HG03103 (cell line): Measurements from ENCODE around the gene ELFN1.

ENCODE experiments used
- ATAC-seq: cut with Tn5 transposase; IDR thresholded peaks from one replicate; pipeline ENCODE4 v1.9.1; 2021; ENCODE audit warnings: low read depth; ENCODE audit not compliant: unreplicated experiment

ELFN1 gene

DNA sequence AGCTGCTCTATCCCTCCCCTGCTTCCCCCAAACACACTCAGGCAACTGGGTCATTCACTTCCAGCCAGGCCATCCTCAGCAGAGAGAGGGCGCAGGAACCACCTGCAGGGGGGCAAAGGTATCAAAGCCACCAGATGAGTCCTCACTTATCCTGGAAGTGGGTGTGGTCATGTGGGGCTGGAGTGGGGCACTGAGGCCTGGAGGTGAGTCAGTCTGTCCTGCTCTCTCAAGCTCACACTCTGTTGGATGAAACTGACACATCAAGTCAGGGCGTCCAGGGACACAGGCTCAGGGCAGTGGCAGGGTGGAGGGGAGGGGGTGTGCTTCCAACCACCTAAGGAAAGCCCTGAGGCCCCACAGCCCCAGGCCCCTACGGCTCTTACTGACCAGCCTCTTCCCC is 8.0 kb upstream of the ELFN1 start:
- ATAC-seq, result no peak

DNA sequence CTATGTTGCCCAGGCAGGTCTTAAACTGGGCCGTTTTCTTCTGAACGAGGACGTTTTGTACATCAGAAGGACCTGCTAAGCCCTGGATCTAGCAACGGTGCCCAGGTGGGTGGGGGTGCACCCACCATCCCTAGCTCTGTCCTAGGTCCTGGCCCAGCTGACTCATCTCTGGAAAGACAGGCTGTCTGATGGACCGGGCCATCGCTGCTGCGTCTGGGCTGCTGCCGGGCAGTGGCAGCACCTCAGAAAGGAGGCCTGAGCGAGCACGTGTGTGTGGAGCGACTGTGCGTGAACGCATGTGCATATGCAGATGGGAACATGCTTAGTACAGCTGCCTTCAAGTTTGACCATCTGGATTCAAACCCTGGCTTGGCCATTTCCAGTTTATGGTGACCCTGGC is 7.3 kb upstream of the ELFN1 start:
- no peak for ATAC-seq

DNA sequence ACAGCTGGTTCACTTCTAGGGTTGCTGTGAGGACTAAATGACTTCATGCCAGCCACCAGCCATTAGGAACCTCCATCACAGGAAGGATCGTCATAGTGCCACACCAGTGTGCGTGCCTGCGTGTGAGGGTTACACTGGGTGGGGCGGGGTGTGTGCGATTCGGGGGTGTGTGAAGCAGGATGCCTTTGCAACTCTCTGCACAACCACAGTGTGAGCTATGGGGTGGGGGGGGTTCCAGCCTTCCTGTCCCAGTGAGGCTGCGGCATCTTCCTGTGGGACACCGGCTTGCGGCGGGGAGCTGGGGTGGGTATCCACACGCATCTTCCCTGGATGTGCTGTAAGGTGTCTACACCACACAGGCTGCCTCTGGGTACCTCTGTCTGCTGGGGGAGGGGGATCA is 6.9 kb upstream of the ELFN1 start:
- no peak for ATAC-seq

DNA sequence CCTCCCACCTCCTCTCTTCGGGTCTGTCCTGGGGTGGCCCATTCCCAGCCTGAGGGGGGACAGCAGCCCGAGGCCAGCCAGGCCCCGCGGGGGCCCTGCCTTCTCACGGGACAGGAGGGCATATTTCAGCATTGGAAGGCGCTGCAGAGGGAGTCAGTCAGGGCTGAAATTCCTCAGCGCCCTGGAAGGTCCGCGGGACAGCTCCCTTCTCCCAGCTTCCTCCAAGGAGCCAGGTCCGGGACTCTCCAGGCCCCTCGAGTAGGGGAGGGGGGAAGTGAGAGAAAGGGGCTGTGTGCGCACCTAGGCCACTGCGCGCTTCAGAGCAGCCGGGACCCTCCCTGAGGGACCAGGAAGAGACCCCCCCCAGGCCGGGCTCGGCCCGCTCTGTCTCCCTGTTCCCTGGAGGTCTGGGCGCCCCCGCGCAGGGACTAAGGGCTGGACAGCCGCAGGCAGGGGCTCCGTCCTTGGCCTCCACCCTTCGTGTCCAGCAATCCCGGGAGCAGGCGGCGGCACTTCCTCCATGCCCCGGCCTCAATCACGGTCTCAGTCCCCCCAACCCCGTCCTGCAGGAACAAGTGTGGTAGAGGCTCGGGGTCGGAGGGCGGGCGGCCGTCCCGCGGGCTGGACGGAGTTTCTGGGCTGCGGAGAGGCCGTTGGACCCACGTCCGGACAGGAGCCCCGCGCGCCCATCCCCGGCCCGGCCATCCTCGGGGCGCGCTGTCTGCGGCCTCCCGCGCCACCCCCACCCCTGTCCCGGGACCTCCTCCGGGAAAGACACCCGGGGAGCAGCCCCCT is 6.0 kb upstream of the ELFN1 start:
- ATAC-seq, result no peak

DNA sequence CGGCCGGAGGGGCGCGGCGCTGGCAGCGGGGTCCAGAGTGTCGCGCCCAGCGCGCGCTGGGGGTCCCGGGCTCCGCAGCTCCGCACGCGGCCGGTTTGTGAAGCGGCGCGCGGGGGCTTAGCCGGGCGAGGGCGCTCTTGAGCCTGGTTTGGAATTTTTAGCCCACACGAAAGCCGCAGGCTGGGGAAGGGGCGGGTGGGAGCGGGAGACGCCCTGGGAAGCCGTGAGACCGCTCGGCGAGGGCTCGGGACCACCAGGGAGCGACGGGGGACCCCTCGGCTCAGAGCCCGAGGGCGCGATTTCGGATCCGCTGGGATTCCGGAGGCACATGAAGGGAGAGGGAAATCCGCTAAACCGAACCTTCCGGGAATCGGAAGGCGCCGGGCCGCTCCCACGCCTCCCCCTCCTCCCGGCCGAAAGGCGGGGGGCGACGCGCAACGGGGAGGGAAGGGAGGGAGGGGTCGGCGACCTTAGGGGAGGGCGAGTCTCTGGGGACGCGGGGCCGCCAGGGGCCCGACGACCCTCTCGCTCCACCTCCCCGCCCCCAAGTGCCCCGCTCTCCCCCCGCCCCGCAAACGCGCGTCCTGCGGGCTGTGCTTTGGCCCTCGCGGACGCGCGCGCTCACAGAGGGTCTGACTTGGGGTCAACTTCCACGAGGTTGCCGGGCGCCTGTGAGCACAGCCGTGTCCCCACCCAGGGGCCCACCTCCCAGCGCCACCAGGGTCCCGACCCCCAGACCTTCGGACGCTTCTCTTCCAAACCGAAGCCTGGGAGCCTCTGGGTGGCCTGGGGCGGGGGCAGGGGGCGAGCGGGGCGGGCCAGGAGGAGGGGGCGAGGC is 5.1 kb upstream of the ELFN1 start:
- no peak for ATAC-seq

DNA sequence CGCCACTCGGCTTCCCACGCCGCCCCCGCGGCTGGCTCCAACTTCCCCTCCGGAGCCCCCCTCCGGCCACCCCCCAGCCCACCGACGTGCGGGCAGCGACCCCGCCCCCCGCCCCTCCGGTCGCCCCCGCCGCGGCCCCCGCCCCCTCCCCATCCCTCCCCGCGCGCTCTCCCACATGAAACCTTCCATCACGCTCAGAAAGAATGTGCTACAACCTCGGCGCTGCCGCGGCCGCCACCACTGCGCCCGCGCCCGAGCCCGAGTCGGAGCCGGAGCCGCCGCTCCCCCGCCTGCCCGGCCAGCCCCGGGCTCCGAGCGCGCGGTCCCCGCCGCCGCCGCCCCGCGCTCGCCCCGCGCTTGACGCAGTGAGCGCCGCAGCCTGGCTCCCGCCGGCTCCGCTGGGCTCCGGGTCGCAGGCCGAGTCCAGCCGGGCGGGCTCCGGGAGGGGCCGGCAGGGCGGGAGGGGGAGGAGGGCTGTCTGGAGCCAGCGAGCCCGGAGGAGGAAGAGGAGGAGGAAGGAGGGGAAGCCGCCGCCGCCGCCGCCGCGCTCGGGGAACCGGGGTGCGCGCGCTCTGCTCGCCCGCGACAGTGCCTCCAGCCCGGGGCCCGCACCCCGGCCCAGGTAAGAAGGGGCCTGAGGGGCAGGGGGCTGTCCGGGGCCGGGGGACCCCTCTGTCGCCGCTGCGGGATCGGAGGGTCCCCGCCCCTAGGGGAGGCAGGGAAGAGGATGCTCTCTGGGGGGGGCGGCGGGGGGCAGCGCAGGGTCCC is 4.3 kb upstream of the ELFN1 start:
- no peak for ATAC-seq

DNA sequence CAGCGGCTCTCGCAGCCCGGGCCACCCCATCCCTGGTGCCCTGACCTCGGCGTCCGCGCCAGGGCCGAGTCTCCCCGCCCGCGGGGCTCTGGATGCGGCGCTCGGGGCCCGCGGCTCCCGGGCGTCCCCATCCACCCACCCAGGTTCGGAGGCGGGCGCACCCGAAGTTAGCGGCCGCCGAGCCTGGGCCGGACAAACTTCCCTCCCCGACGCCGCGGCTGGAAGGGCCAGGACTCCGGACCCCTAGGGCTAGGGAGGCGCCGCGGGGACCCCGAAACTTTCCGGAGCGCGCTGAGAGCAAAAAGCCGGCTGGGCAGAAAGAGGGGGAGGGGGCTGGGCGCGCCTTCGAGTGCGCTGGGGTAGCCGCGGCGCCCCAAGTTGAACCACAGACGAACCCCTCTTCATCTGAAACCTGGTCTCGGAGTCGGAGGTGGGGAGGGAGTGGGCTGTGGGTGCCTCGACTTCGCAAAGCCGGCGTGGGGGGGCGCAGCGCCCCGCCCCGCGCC is 3.7 kb upstream of the ELFN1 start:
- no peak for ATAC-seq

DNA sequence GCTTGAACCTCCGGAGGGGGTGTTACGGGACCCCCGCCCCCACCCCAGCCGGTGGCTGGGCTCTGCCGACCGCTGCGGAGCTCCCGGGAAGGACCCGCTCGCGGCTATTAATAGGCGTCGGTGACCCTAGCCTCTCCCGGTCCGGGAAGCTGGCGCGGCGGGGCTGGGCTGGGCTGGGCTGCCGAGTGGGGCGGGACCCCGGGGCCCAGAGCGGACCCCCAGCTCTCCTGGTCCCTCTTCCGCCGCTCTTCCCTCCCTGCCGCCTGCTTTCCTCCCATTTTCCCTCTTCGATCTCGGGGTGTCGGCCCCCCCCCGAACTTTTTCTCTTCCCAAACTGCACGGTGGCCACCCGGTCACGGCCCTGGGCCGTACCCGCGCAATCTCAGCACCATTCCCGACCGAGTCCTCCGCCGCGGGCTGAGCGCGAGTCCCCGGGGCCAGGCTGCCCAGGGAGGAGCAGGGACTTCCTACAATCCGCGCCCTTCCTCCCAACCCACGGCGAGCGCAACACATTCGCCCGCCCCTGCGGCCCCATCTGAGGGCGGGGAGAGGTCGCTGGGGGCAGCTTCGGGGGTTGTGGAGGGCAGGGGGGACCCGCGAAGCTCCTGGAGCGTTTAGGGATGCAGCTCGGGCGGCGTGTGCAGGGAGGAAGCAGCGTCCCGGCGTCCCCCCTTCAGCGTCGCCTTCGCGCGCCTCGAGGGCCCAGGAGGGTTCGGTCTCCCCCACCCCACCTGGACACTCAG is 3.1 kb upstream of the ELFN1 start:
- no peak for ATAC-seq

DNA sequence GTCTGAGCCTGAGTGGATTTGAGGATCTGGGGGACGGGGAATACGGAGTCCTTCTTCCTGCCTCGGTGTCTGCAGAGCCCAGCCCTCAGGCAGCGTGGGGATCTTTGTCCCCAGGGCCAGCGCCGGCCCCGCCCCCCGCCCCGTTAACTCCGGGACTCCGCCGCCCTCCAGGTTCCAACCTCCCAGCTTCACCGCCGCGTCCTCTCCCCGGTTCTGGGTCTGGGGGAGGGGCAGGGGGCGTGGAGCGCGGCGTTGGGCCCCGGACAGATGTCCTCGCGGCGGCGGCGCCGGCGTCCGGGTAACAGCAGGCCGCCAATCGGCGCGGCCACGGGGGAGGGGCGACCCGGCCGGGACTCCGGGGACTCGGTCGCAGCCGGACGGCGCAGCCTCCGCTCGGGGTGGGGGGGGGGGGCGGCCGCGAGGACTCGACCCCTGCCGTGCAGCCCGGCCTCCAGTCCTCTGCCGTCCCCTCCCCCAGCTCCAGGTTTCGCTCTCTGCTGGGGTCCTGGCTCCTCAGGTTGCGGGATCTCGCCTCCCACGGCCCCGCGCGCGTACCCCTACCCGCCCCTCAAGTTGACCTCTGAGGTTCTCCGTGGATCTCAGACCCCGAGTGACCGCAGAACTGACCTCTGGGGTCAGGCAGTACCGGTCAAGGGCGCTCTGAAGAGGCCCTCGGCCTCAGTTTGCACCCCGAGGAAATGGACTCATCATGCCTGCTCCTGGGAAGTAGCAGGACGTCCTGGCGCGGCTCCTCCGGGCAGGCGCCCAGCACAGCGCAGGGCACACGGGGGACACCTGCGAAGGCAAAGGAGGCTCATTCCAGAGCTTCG is 2.3 kb upstream of the ELFN1 start:
- no peak for ATAC-seq

DNA sequence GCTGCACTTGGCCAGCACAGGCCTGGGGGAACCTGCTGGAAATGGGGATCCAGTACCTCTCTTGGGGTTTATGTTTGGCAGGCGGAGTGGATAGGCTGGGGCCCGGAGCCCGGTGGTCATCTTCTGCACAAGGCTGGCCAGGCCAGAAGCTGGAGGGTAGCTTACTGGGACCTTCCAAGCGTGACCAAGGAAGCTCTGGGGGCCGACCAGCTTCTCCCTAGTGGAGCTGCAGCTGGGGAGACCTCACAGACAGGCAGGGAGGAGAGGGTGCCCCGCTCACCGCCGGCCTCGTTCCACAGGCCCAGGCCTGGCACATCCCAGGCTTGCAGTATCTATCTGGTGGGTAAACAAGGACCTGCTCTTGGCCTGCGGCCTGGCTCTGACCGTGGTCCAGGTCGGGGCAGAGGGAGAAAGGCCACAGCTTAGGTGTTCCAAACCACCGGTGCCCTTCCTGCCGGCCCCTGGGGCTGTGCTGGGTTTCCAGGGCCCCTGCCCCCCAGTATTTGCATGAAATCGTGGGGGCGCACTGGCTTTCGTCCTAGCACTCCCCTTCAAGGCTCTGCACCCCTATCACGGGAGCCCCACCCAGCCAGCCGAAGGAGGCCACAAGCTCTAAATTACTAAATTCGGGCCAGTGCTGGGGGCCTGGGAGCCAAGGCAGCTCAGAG is 1.5 kb upstream of the ELFN1 start:
- no peak for ATAC-seq

DNA sequence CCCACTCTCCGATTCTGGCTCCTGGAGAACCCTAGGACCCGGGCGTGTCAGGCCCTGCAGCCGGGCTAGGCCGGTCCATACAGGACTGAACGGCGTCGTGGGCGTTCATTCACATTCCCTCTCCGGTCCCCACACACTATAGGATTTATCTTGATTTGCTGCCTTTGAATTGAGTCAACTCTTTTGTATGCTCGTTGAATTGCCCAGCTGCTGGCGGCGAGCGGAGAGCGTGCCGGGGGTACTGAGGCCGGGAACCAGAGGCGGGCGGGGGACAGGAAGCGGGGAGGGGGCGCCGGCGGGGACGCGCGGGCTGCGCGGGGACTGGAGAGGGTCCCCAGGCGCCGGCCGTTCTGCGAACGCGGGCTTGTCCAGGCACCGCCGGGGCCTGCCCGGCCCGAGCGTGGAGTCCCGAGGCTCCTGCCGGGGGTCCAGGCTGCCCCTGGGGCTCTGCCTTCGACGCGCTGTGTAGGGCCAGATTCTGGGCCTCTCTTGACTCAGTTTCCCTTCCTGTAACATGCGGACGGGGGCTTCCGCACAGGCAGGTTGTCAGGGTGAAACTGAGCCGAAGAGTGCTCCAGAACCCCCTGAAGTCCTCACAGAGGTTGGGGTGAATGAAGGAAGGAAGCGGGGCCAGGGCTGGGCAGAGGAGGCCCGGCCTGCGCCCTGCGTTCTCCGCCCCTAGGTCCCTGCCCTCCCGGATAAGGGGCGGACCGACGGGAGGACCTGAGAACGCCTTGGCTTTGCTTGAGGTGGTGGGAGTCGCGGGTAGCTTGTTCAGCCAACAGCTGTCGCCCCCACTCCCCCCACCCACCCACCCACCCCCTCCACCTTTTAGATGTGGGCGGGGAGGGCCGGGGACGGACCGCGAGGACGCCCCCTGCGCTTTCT is 769 bp upstream of the ELFN1 start:
- no peak for ATAC-seq

DNA sequence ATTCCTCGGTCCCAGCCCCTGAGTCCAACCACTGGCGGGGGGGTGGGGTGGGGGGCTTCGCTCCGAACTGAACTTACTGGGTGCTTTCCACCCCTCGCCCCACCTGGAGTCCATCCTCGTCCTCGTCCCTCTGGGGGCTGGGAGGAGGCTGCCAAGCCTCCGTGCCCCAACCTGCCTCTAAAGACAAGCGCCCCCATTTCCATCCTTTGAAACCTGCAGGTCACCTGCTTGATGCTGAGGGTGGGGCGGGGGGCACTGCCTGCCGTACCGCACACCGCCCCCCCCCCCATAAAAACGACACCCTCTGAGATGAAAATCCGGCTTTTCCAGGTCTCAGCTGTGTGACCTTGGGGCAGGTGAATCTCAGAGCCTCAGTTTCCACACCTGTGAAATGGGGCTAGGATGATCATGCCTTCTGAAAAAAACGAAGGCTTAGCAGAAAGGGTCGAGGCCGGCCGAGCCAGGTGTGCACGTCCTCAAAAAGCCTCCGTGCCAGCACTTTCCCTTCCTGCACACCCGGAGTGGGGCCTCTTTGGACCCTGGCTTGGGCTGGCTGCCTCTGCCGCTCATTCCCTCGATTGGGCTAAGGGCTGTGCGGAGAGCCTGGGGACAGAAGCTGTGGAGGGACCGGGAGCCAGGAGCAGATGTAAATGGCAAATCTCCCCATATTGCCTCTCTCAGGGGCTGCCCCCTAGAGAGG is 967 bp downstream of the ELFN1 start:
- no peak for ATAC-seq

DNA sequence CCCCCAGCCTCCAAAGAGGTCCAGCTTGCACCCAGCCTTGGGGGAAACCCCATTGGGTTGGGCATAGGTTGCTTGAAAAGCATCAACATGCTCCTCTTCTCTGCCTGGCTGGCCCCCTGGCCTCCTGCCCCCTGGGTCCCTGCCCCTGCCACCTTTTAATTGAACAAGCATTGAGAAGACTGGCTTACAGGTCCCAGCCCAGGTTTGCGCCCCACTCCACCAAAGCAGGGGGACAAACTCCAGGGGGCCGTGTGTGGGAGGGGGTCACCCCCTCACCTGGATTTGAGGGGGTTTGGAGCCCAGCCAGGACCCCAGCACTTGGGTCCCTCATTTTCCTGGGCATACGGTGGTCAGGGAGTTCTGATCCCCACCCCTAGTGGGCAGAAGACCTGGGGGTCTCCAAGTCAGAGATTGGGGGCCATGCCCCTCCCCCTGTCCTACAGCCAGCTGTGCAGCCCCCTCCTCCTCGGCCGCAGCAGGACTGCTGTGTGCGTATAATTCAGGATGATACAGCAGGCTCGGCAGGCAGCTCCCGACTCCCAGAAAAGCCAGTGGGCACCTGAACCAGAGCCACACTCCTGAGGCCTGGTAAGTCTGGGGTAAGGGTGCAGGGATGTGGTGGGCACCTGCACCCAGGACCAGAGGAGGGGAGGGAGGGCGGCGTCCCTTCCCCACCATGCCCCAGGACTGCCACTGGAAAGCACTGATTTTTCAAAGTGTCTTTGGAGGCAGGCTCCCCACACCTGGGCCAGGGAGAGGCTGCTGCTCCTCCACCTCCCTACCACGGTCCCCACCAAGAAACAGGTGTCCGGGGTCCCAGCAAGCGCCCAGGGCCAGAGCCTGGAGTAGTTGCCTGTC is 1.7 kb downstream of the ELFN1 start:
- no peak for ATAC-seq

DNA sequence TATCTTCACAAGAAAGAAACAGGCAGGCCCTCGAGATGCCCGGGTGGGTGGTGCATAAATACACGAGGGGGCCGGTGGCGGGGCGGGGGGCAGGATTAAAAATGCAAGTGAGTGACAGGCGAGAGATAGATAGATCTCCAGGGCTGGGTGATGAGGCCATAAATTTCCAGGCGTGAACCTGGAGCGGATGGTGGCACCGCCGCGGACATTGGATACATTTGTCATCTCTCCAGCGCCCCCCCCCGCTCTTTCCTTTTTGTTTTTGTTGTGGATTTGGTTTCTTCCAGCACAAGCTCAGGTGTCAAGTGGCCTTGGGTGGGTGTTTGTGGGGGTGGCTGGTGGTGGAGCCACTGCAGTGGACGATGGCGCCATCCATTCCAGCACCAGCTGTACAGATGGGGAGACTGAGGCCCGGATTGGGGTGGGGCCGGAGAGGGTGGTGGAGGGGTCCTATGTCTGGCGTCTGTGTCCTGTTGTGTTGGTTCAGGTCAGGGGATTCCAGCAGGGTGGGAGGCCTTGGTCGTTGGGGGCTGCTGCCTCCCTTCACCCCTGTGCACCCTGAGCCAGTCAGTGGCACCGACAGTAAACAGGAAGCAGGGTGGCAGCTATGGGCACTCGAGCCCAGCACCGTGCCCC is 2.9 kb downstream of the ELFN1 start:
- ATAC-seq, result no peak

DNA sequence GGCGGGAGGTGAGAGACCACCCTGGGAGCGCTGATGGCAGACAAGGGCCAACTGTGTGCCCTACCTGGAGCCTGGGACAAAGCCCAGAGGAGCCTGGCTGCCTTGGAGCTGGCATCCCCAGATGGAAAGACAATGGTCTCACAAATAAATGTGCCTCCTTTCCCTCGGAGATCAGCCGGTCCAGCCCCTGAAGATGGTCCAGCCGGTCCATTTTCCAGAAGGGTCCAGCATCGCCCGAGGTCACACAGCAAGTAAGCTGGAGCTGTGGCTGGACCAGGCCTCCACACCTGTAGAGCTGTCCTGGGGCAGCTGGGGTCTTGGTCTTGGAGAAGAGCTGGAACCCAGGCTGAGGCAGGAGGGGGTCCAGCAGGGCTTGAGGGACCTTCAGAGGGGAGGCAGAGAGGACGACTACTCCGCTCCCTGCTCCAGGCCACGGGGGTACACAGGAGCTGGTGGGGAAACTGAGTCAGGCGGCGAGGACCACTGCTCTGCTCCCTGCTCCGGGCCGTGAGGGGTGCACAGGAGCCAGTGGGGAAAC is 3.6 kb downstream of the ELFN1 start:
- no peak for ATAC-seq
